ENCODE data around the gene SCAI.
"Not testable (repeated sequence)": the region's sequence is repeated elsewhere in the genome, so short reads cannot be mapped to it uniquely, and the experiment has no call there.

The SCAI gene

GRCh38 chr9:125150349-125151245 lies 7.3 kb upstream of the SCAI start:
- no peak for DNase-seq (ENCODE audit: low spot score)

- no peak for DNase-seq (ENCODE audit: low spot score)
Observed at GRCh38 chr9:125147401-125147951, 4.1 kb upstream of the SCAI start.

DNA sequence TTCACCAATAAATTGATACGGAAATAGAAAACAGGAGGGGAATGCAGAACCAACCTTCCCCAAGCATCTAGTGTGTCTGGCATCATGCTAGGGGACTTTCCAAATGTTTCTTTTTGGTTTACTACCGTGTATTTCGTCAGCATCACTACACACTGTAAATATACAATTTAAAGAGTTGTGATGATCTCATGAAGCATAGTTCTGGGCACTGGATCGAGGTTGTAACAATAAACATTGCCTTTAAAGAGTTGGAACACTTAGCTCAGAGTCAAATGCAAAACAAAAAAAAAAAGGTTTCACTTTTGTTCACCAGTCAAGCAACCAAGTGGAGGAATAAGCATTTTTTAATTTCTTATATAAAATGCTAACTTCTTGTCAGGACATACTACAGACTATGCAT lies 2.9 kb upstream of the SCAI start:
- DNase-seq (ENCODE audit: low spot score): no peak

DNA sequence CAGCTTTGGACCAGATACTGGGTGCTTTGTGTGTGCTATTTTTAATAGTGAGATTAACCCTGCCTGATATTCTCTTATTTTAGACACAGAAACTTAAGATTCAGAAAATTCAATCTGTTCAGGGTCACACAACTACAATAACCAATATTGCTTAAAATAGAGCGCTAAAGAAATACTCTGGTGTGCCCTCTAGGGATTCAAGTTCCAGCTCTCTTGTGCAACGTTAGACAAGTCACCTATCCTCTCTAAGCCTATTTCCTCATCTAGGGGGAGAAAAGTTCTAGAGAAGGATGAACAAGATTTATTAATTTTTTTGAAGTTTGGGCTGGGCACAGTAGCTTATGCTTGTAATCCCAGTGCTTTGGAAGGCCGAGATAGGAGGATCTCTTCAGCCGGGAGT lies 2.1 kb upstream of the SCAI start:
- DNase-seq (ENCODE audit: low spot score): no peak

DNA sequence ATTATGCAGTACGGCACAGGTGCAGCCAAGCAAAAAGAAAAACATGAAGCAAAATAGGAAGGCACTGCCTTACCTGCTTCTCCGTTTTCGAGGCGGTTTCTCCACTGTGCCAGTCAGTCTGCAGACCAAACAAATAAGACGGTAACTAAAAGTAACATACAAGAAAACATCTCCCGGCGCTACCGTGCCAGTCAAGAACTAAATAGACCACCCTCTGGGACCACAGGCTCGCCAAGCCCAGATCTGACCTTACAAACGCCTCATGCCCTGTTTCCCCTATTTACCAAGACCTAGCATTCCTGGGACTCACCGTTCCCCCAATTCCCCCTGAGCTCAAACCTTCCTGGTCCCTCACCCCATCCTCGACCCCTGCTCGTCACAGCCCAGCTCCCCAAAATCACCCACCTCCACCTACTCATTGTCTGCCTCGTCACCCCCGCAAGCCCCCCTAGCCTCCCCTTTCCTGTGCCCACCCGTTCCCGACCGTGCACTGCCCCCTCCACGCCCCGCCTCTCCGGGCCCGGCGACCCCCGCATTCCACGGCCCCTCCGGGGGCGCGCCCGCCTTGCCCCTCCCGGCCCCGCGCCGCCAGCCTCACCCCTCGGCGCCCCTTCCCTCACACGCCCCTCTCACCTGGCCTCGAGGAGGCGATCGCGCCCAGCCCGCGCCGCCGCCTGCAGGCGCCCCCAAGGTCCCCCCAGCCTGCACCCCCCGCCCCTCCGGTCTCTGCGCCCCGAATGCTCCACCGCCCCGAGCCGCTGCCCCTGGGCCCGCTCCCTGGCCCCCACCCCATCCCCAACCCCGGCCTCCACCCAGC lies 560 bp downstream of the SCAI start:
- no peak for DNase-seq (ENCODE audit: low spot score)

DNA sequence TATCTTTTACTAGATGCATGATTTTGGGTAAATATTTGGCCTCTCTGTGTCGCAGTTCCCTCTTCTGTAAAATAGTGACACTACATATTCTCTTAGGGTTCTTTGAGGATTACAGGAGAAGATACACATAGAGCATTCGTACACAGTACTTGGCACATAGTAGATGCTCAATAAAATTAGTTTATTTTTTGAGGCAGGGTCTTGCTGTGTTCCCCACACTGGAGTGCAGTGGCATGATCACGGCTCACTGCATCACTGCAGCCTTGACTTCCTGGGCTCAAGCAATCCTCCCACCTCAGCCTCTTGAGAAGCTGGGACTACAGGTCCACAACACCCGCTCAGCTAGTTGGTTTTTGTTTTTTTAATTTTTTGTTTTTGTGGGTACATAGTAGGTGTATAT lies 1.6 kb downstream of the SCAI start:
- no peak for DNase-seq (ENCODE audit: low spot score)

- DNase-seq (ENCODE audit: low spot score): no peak
Observed at GRCh38 chr9:125141251-125141650, 2.1 kb downstream of the SCAI start.

DNA sequence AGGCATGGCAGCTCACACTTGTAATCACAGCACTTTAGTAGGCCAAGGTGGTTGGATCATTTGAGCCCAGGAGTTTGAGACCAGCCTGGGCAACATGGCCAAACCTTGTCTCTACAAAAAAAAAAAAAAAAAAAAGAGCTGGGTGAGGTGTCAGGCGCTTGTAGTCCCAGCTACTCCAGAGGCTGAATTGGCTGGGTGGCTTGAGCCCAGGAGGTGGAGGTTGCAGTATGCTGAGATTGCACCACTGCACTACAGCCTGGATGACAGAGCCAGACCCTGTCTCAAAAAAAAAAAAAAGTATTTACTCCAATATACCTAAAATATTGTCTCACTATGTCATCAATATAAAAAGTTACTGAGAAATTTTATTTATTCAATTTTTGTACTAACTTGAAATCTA lies 2.8 kb downstream of the SCAI start:
- no peak for DNase-seq (ENCODE audit: low spot score)

DNA sequence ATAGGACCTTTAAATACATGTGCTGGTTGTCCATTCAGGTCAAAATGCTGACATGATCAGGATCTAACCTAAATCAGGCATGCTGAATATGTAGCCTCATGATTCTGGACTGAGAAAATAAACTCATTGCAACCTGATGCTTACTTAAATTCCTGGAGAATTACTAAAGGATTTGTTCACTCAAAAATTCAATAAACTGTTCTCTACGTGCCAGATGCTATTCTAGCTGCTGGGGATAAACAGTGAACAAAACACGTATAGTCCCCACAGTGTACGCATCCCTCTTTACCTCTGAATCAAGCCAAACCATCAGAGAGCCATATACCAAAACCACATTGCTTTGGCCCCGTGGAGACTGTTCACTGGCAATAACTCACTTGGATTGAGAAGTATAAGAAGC lies 6.1 kb downstream of the SCAI start:
- DNase-seq (ENCODE audit: low spot score): no peak

- no peak for DNase-seq (ENCODE audit: low spot score)
Observed at GRCh38 chr9:125134976-125135375, 8.4 kb downstream of the SCAI start.

GRCh38 chr9:125133403-125134329 lies 9.7 kb downstream of the SCAI start:
- DNase-seq (ENCODE audit: low spot score): no peak

DNA sequence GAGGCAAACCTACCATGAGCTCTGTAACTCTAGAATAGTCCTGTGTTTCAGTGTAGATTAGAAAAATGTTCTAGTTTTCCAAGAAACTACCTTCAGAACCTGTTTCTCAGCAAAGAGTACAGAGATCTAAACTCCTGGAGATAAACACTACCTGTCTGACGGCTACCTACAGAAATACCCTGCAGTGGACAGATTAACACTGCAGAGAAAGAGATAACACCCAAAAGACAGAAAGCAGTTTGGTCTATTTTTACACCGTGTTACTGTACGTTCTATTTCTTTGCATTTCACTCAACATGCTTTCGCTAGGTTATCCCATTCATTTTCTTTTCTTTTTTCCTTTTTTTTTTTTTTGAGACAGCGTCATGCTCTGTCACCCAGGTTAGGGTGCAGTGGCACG lies 11.6 kb downstream of the SCAI start:
- no peak for DNase-seq (ENCODE audit: low spot score)

- DNase-seq (ENCODE audit: low spot score): peak; percentile 79
Observed at GRCh38 chr9:125126019-125126746, 17.1 kb downstream of the SCAI start.

DNA sequence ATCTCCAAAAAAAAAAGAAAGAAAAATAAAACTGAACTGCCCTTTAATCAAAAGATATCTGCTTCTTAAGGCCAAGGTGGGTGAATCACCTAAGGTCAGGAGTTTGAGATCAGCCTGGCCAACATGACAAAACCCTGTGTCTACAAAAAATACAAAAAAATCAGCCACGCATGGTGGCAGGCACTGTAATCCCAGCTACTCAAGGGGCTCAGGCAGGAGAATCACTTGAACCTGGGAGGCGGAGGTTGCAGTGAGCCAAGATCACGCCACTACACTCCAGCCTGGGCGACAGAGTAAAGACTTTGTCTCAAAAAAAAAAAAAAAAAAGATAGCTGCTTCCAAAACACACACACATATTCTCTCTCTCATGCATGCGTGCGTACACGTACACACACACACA lies 17.8 kb downstream of the SCAI start:
- no peak for DNase-seq (ENCODE audit: low spot score)

GRCh38 chr9:125121146-125121545 lies 22.2 kb downstream of the SCAI start:
- DNase-seq (ENCODE audit: low spot score): no peak

- DNase-seq (ENCODE audit: low spot score): no peak
Observed at GRCh38 chr9:125119643-125120286, 23.6 kb downstream of the SCAI start.

GRCh38 chr9:125118696-125119095 lies 24.6 kb downstream of the SCAI start:
- DNase-seq (ENCODE audit: low spot score): not testable (repeated sequence)

DNA sequence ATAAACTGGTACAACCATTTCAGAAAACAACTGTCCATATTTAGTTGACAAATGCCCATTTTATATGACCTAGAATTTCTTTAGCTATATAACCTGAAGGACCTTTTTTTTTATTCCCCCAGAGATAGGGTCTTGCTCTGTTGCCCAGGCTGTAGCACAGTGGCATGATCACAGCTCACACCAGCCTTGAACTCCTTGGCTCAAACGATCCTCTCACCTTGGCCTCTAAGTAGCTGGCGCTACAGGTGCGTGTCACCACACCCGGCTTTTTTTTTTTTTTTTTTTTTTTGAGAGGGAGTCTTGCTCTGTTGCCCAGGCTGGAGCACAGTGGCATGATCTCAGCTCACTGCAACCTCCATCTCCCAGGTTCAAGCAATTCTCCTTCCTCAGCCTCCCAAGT lies 28.8 kb downstream of the SCAI start:
- DNase-seq (ENCODE audit: low spot score): not testable (repeated sequence)

GRCh38 chr9:125110464-125110863 lies 32.9 kb downstream of the SCAI start:
- no peak for DNase-seq (ENCODE audit: low spot score)

DNA sequence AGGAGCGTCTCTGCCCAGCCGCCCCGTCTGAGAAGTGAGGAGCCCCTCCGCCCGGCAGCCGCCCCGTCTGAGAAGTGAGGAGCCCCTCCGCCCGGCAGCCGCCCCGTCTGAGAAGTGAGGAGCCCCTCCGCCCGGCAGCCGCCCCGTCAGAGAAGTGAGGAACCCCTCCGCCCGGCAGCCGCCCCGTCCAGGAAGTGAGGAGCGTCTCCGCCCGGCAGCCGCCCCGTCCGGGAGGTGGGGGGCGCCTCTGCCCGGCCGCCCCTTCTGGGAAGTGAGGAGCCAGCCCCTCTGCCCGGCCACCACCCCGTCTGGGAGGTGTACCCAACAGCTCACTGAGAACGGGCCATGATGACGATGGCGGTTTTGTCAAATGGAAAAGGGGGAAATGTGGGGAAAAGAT lies 34.8 kb downstream of the SCAI start:
- DNase-seq (ENCODE audit: low spot score): not testable (repeated sequence)
